Cerebellar cortex (tissue), 1 donor: ENCODE measurements around the gene MYLK.

Experiments
- DNase-seq: peaks from one replicate; pipeline ENCODE4 v3.0.0-alpha.2; 2015; ENCODE audit warnings: low spot score

MYLK gene

DNA sequence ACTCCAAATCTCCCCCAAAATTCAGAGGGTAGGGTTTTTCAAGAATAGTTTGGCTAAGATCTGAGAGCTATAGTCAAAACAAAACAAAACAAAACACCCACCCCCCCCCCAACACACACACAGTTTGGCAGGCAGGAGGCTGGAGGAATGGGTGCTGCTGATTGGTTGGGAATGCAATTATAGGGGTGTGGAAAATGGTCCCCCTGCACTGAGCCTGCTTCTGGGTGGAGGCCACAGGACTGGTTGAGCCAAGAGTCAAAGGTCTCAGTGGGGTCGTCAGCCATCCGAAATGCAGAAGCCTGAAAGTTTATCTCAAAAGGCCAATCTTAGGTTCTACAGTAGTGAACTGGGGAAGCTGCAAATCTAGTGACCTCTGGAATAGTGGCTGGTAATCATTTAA lies 296.7 kb downstream of the MYLK start:
- no peak for DNase-seq

DNA sequence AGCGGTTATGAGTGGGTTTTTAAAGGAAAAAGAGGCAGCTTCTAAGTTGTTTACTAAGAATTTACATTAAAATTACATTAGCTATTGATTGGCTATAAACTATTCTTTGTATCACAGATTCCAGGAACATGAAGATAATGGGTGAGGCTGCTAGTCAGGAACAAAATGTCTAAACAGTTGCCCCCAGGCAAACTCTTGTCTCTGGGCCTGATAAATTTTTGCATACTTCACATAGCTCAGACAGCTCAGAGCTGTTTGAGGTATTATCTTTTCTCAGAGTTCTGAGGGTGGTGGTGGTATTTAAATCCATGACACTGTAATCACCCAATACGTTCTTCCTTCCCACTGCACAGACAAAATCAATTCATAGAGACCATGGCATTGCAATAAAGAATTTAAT lies 297.2 kb downstream of the MYLK start:
- no peak for DNase-seq

DNA sequence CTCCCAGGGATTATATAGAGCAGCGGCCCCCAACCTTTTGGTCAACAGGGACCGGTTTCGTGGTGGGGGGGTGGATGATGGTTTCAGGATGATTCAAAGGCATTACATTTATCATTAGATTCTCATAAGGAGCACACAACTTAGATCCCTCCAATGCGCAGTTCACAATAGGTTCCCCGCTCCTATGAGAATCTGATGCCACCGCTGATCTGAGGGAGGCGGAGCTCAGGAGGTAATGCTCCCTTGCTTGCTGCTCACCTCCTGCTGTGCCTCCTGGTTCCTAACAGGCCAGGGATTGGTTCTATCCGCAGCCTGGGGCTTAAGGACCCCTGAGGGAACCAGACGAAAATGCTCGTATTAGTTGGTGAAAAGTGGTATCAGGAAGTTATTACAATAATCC lies 298.0 kb downstream of the MYLK start:
- peak; percentile 78 for DNase-seq

DNA sequence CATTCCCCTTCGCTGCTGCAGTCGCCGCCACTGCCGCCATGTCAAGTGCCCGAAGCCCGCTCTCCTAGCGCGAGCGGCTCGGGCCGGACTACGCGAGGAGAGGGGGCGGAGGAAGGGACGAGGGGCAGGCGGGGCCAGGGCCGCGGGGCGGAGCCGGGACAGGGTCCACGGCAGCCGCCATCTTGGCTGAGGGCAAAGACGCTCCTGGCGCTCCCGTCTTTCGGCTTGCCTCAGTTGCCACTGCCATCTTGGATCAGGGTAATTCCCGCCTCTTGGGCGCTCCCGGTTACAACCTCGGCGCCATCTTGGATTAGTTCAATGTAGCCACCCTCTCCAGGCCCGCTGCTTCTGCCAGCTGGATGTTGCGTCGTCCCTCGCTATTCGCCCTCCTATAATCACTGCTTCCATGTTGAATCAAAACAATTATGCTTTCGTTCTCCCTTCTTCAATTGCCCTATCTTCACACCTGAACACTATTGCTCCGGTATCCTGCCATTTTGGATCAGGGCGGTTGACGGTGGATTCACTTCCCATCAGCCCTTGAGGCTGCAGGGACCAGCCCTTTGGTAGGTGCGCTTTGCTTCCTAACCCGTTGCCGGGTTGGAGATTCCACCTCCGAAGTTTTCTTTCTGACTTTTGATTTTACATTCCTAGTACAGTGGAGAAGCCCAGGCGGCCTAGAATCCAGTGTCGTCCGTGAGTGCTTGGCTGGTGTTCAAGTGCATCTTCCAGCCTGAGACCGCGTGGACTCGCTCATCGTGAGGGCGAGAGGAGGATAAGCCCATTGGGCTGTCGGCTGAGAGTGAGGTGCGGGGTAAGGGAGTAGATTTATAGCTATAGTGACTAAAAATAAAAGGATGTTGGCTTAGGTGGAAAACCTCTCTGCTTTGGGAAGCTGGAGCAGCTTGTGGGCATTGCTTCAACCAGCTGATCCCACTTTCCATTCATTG lies 298.9 kb downstream of the MYLK start, which contains the start of gene HACD2:
TSS of gene HACD2 (minus strand) at position 66 of the 950 bp plus-strand sequence. CDS start at position 40, 26 bp downstream.
- peak; percentile 98 for DNase-seq

DNA sequence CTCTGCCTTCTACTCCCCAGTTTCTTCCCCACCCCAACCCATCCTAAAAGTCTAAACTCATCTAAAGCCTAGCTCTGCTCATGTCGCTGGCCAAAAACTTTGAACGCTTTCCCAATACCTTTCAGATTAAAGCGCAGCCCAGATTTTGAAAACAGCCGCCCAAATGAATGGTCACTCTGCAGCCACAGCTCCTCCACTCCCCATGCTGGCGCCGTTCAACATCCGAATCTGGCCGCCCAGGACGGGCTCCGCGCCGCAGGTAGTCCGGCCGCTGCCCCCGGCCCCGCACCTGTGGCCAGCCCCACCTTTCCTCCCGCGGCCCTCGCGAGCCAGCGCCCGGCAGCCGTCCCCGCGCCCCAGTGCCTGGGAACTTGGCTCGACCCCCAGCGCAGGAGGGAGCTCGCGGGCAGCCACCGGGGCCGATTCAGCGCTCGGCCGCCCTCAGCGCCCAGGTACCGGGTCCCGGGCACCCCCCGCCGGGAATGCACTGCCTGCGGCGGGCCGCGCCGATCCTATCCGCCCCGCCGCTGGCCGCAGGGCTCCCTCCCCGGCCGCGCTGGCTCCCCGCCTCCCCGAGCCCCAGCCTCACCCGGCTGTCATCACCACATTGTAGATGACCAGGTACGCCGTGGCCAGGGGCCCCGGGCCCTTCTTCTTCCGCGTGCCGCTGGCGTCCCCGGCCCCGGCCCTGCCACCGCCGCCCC lies 299.7 kb downstream of the MYLK start:
- peak; percentile 43 for DNase-seq

DNA sequence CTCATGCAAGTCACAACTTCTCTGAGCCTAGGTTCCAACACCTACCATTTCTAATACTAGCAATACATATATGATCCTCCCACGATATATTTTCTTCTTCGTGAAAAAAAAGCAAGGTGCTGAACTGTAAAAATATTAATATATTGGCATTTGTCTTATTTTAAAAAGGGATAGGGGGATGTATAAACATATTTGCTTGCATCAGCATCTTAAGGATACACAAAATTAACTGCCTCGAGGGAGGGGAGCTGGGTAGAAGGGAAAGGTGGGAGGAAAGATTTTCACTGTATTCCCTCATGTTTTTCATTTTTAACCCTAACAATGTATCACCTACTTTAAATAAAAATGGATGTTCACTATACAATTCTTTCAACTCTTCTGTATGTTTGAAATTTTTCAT lies 300.6 kb downstream of the MYLK start:
- no peak for DNase-seq

DNA sequence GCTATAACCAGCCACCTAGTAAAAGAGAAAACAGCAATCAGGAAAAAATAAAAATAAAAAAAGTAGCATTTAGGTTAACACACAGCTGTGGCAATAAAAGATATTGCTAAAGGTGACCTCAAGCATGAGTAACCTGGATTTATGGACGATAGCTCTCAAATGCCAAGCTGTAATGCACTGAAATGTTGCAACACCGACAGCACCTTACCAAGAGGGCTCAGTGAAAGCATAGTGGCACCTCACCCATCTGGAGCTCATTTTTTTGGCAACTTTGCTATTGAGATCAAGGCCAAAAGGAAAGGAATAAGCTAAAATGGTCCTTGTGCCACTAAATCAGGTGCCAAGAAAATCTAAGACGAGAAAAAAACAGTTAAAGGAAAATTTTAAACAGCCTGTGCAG lies 301.8 kb downstream of the MYLK start:
- DNase-seq, result peak; percentile 70

DNA sequence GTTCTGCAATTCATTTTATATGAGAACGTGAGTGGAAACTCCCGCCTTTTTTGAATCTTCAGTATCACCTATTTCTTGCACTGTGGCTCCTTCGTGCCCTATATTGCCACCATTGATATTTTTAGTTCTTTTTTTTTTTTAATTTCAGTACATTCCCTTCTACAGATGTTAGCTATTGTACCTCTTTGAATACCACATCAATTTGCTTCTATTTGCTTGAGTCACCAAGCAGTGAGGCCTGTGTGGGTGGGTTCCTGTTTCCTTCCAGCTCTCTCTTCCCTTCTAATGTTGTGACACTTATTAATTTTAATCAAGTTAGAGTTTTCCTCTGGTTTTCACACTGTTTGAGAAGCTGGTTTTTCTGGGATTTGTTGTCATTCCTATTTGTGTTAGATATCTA lies 308.0 kb downstream of the MYLK start:
- DNase-seq, result no peak

DNA sequence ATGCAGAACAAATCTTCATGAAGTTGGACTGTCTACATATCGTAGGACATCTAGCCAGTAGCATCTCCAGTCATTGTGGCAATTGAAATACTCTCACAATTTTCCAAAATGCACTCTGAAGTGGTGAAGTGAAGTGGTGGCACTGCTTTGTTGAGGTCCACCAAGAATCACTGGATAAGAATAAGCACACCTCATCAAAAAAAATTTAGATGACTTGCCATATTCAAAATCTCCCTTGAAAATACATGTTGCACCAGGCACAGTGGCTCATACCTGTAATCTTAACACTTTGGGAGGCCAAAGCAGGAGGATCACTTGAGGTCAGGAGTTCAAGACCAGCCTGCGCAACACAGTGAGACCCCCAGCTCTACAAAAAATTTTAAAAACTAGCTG lies 312.2 kb downstream of the MYLK start:
- no peak for DNase-seq

DNA sequence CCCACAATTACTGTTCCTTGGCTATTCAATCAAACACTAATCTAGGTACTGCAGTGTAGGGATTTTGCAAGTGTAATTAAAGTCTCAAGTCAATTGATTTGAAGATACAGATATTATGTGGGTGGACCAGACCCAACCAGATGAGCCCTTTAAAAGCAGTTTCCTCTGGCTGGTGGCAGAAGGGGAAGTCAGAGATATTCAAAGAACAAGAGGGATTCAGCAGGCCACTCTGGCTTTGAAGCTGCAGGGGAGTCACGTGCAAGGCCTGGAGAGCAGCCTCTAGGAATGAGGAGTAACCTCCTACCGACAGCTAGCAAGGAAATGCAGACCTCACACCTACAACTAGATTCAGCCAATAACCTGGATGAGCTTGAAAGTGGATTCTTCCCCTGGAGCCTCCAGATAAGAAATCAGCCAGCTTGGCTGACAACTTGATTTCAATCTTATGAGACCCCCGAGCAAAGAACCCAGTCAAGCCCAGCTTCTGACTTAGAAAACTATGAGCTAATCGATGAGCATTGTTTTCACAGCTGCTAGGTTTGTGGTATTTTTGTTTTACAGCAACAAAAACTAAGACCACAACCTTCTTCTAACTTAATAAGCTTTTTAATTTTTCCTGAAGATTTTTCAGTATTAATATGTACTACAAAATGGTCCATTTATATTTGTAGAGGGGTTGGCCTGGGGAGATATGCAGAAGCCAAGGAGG lies 312.7 kb downstream of the MYLK start:
- no peak for DNase-seq

DNA sequence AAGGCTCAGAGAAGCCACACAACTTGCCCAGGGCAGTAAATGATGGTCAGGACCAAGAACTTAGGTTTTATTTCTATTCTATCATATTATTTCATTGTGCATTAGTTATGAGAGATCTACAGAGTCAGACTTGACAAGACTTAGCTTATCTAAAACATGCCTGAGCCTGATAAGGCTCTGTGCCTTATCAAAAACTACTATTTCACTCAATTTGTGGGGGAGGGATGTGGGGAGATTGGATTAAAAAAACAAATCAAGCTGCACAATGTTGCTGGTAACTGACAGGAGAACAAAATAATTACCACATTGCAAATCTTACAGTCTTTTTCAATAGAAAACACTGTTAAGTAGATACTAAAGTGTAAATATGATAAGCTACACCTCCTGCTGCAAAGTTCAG lies 315.3 kb downstream of the MYLK start:
- no peak for DNase-seq

DNA sequence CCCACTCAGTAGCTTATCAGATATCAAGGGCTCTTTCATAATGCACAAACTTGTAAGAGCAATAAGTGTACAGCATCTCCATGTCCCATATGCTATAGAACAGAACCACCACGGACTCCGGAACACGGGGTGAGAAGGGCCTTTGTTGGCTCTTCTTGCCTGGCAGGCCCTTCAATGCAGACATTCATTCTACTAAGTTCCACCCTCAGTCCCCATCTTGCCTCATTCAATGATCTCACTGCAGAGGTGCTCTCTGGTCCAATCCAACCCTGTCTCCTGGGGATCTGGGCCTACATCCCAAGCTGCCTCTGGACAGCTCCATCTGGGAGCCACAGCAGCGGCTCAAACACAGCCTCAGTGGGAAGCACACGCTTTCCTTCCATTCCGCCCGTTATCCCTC lies 316.1 kb downstream of the MYLK start:
- no peak for DNase-seq

DNA sequence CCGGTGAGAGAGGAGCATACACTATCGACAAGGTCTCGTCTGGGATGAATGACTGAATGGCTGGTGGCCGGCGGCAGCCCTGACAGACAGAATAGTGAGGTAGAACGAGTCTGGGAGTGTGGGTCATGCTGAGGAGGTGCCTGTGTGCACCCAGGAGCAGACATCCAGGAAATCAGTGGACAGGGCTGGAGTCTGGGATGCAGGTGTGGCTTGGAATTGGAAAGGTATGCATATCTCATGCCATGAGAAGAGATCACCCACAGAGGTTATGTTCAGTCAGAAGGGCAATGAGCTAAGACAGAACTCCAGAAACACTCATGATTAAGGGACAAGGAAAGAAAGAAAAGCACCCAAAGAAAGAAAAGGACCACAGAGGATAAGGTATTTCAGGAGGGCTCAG lies 320.1 kb downstream of the MYLK start:
- no peak for DNase-seq

DNA sequence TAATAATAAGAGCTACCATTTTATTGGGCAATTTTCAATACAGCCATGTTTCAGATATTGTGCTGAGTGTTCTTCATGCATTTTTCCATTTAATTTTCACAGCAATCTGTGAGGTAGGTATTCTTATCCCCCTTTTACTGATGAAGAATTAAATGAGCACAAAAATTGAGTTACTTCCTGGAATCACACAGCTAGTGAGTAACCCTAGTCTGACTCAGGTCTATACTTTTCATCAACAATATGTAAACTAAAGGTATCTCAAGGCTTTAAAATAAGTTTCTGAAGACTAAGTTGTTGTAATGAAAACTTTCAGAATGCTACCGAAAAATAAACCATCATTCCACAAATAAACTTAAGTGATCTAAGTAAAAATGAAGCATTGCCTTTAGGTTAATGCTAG lies 321.6 kb downstream of the MYLK start:
- no peak for DNase-seq

DNA sequence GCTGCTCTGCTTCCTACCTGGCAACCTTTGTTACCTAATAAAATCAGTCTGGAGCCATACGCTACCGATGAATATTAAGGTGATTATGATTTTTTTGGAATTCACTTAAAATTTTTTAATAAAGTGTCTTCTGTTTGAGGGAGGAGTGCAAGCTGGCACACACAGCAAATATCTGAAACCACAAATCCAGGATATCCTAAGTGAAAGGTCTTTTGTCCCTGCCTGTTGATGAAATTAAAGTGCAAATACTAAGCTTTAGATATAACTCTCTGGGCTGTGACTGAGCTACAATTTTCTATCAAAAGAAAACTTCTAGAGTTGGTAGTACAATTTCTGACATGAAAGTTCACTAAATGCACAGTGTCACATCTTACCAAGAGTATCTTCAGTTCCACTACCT lies 322.9 kb downstream of the MYLK start:
- DNase-seq, result no peak
